Subcutaneous adipose tissue (tissue), 4 donors: Measurements from ENCODE around the gene PEX10. TPM values are rescaled to one million over a fixed set of nuclear protein-coding genes. Genes with fewer than 3 reads are reported as not detected.

Source experiments
- total RNA-seq, 4 donors: library from RNA; depleted of rRNA; stranded (reverse); fragments of >200 nt; gene quantifications; one replicate each; pipeline ENCODE4 v1.1.0, GENCODE V29; 2016
- TF ChIP-seq, protein P1 (sequence below): fragments of 450-650 bp; IDR thresholded peaks from one replicate; pipeline ENCODE4 v1.5.1; 2016; ENCODE audit warnings: low read depth, mild to moderate bottlenecking, control low read depth, antibody characterized with exemption, moderate library complexity

The PEX10 gene
- total RNA-seq, 4 donors from 2014 or later = 16.0 to 45.0 (median 27.3) TPM

DNA sequence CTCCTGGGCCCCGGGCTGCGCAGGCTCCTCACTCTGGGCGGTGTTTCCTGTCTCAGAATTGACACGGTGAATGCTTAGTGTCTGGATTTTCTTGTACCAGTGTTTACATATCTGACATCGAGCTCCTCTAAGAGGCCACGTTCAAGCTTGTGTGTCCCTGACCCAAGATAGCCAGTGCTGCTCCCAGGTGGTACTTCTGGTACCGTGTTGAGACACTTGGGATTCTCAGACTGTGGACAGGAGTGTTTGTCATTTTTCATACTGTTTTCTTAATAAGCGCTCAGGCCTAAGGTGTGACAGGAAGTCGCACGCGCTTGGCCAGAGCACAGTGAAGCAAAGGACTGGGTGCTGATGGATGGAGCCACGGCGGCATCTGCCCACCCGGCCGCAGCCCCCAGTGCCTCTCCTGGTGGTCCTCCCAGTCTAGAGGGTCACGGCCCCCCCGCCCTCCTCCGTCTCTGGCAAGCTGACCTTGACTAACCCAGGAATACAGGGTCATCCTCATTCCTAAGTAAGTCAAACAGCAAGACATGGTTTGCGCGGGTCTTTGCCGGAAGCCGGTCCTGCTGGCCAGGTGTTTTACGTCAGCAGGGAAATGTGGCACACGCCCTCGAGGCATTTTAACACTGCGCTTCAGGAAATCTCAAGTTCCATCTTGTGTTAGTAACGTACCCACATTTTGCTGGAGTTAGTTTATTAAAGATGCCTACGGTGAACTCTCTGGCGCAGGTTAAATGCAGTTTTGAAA is 8.0 kb downstream of the PEX10 start:
- TF ChIP-seq, protein P1, sequence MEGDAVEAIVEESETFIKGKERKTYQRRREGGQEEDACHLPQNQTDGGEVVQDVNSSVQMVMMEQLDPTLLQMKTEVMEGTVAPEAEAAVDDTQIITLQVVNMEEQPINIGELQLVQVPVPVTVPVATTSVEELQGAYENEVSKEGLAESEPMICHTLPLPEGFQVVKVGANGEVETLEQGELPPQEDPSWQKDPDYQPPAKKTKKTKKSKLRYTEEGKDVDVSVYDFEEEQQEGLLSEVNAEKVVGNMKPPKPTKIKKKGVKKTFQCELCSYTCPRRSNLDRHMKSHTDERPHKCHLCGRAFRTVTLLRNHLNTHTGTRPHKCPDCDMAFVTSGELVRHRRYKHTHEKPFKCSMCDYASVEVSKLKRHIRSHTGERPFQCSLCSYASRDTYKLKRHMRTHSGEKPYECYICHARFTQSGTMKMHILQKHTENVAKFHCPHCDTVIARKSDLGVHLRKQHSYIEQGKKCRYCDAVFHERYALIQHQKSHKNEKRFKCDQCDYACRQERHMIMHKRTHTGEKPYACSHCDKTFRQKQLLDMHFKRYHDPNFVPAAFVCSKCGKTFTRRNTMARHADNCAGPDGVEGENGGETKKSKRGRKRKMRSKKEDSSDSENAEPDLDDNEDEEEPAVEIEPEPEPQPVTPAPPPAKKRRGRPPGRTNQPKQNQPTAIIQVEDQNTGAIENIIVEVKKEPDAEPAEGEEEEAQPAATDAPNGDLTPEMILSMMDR = no peak

DNA sequence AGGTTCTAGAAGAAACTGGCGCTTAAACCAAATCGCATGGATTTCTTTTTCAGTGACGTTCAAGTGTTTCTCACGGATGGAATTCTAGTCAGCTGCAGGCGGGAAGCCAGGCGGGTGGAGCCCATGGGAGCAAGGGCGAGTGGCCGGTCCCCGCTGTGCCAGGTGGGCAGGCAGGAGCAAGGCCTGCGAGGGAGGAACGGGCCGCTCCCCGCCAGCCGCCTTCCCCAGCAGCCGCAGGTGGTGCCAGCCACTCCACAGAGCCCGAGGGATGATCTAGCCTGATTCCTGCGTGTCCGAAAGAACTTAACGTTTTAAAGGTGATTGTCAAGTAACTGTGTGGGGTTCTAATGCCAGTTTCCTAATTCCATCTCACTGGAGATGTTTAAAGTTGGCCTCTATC is 9.1 kb downstream of the PEX10 start:
- TF ChIP-seq, protein P1 = no peak

DNA sequence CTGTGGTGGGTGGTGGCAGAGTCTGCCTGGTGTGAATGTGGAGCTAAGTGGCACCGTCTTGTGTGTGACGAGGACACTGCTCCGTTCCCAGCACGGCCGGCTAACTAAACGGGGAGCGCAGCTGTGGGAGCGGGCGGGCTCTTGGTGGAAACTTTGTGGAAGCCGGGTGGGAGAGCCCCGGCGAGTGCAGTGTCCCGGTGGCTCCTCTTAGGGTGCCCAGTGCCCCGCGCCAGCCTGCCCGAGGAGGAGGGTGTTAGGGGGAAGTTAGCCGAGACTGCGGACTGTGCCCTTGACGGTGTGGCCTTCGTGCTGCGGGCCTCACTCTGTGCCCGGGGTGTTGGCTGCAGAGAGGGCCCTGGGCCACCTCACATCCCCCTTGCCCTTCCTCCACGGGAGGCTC is 9.9 kb downstream of the PEX10 start:
- TF ChIP-seq, protein P1 = no peak

DNA sequence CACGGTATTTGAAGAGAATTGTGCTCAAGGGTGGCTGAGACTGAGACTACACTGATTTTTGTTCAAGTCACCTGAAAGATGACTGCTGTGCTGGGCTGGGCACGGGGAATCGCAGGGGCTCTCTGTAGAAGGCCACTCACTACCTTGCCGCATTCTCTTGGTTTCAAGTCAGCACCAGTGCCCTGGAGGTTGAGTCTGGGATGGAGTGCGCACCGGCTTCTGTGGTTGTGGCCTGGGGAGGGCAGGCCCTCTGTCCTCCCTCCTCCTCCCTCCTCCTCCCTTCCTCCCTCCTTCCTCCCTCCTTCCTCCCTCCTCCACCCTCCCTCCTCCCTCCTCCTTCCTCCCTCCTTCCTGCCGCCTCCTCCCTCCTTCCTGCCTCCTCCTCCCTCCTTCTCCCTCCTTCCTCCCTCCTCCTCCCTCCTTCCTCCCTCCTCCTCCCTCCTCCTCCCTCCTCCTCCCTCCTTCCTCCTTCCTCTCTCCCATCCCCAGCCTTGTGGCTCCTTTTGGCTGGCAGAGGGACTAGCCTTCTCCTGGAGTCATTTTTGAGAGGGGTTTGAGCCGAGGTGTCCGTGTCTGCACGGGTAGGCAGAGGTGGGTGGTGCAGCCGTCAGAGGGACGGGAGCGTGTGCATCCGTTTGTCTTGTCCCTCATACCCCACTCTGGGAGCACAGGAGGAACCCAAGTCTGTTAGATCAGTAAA is 11.3 kb downstream of the PEX10 start:
- TF ChIP-seq, protein P1 = no peak

DNA sequence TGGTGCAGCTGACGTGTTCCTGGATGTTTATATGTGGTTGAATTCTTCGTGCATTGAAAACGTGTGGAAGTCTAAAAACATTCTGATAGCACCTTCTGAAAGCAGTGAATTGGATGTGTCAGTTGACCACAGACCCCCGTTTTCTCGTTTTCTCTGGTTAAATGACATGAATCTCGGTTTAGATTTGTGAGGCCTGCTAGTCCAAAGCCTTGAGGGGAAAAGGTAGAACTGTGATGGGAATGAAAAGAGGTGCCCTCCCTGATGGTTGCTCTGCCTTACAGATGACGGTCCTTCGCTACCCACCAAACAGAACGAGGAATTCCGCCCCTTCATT is 11.8 kb downstream of the PEX10 start:
- TF ChIP-seq, protein P1 = no peak

DNA sequence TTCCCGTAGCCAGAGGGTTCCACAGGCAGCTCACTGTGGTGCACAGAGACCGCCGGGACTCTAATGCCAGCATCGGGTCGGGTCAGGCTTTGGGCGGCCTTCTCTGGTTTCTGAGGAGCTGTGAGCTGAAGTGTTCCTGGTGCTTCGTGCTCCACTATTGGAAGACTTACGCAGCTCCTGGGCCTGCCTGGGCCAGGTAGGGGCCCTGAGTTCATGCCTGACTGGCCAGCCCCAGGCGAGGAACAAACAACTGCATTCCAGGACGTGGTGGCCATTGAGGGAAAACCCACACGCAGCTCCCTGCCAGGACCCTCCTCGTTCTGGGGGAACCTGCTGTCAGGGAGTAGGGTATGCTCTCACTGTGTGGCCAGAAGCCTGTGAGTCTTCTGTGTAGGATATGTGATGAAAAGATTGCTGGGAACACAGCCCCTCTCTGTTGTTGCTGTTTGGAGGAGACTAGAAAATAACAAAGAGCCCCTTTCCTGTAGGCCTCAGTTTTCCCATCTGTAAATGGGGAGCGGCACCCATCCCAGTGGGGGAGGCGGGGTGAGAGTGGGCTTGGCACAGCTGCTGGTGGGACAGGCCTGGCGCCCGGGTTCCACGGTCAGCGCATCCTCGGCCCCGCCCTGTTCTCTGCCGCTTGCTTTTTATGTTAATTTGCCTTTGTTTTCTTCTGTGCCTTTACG is 12.3 kb downstream of the PEX10 start:
- TF ChIP-seq, protein P1 = no peak

DNA sequence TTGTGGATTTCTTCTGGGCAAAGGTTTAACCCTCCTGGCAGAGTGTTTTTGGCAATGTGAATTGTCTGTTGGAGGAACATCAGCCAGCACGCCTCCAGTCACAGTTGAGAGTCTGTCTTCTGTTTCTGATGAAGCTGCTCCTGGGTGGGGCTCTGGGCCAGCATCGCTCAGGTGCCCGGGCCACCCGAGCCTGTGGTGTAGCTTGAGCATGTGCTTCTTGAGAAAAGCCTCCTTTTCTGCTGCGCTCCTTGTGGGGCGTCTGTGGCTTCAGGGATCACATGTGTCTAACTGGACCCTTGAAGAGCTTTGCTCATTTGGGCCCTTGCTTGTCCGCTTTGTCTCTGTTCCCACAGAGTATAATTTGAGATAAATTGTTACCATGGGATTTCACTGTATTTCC is 13.5 kb downstream of the PEX10 start:
- TF ChIP-seq, protein P1 = no peak
